Endothelial cell of umbilical vein (primary cell): Measurements from ENCODE around the gene CHRNB1. TPM values are rescaled to one million over a fixed set of nuclear protein-coding genes. Genes with fewer than 3 reads are reported as not detected.

Experiments used
- BruUV-seq: library from RNA; stranded (reverse); fragments of 400-500 nt; replicated peaks from 2 replicates; lab custom pipeline; 2021; lab: Mats Ljungman, UMichigan
- CTCF ChIA-PET: fragments of 300-600, 350-600 bp; sonication (Branson Sonifier 250); formaldehyde crosslinking; loops from one replicate; lab custom pipeline; 2021; ENCODE audit warnings: antibody characterized with exemption, inconsistent platforms; lab: Charles Lee
- POLR2A ChIA-PET: fragments of 300-600, 350-600 bp; sonication (Branson Sonifier 250); formaldehyde crosslinking; loops from one replicate; lab custom pipeline; 2021; ENCODE audit warnings: antibody characterized with exemption, inconsistent platforms; lab: Charles Lee
- DNase-seq: peaks from one replicate; pipeline ENCODE4 v3.0.0-alpha.2; 2011; ENCODE audit warnings: low read depth, low spot score
- FAIRE-seq: peaks from 2 replicates; lab custom pipeline; 2011; peaks lifted over from hg19 to GRCh38; lab: Jason Lieb, UNC
- H2AFZ ChIP-seq: 2 replicates; pipeline ENCODE4 v1.6.0; 2012; ENCODE audit warnings: low read depth, low read length, control low read depth, inconsistent platforms
- H3K27ac ChIP-seq: 2 replicates; pipeline ENCODE4 v1.5.1; 2011; ENCODE audit warnings: low read depth, mild to moderate bottlenecking, control low read depth, low read length, moderate library complexity; ENCODE audit not compliant: insufficient read depth
- H3K27me3 ChIP-seq, 2 experiments: 2 replicates each; pipeline versions ENCODE4 v1.6.0 to v1.6.1; 2011; ENCODE audit warnings: low read length in 2 of 2, mixed read lengths in 1 of 2; ENCODE audit not compliant: control insufficient read depth in 2 of 2, insufficient read depth in 2 of 2
- H3K36me3 ChIP-seq, 2 experiments: 2 replicates in 1 of 2; 3 replicates in 1 of 2; pipeline ENCODE4 v1.5.1; 2011; ENCODE audit warnings: low read length in 2 of 2, mild to moderate bottlenecking in 1 of 2, moderate library complexity in 1 of 2; ENCODE audit not compliant: control insufficient read depth in 2 of 2, insufficient read depth in 2 of 2; ENCODE audit errors: extremely low read depth in 1 of 2
- H3K4me1 ChIP-seq: 3 replicates; pipeline ENCODE4 v1.5.1; 2011; ENCODE audit warnings: mild to moderate bottlenecking, low read length; ENCODE audit not compliant: control insufficient read depth, insufficient read depth; ENCODE audit errors: extremely low read depth
- H3K4me2 ChIP-seq: 2 replicates; pipeline ENCODE4 v1.6.1; 2011; ENCODE audit warnings: low read length, control low read depth, mixed read lengths; ENCODE audit not compliant: insufficient read depth
- H3K4me3 ChIP-seq, 3 experiments: fragments of 200-600 bp in 1 of 3; sonication (generic), shearing (Covaris generic) in 1 of 3; replicated peaks in 1 of 3; 2 replicates each; pipeline ENCODE4 v1.5.1; 2011 to 2016; ENCODE audit warnings: control low read depth in 3 of 3, low read length in 3 of 3, mild to moderate bottlenecking in 2 of 3, inconsistent platforms in 1 of 3, low read depth in 1 of 3, moderate library complexity in 1 of 3; ENCODE audit not compliant: insufficient read depth in 1 of 3
- H3K79me2 ChIP-seq: 2 replicates; pipeline ENCODE4 v1.6.0; 2012; ENCODE audit warnings: low read length, inconsistent platforms; ENCODE audit not compliant: control insufficient read depth, insufficient read depth
- H3K9ac ChIP-seq: replicated peaks from 2 replicates; pipeline ENCODE3; 2011; ENCODE audit warnings: low read length, control low read depth; ENCODE audit not compliant: insufficient read depth; ENCODE audit errors: extremely low read depth
- H3K9me1 ChIP-seq: replicated peaks from 3 replicates; pipeline ENCODE4 v1.6.0; 2011; ENCODE audit warnings: mild to moderate bottlenecking, low read length; ENCODE audit not compliant: control insufficient read depth, insufficient read depth; ENCODE audit errors: extremely low read depth
- H3K9me3 ChIP-seq: replicated peaks from 2 replicates; pipeline ENCODE4 v1.5.1; 2012; ENCODE audit warnings: low read length, inconsistent platforms; ENCODE audit not compliant: control insufficient read depth, insufficient read depth
- H4K20me1 ChIP-seq: replicated peaks from 2 replicates; pipeline ENCODE3; 2011; ENCODE audit warnings: mild to moderate bottlenecking, low read length; ENCODE audit not compliant: control insufficient read depth, insufficient read depth; ENCODE audit errors: extremely low read depth
- CTCF ChIP-seq, 2 donors: IDR thresholded peaks; 1 replicate in 1 of 2; 2 replicates in 1 of 2; pipeline ENCODE4 v1.5.1; 2011; ENCODE audit warnings: low read length in 2 of 2, mild to moderate bottlenecking in 2 of 2, moderate library complexity in 2 of 2, control low read depth in 1 of 2, inconsistent platforms in 1 of 2, low read depth in 1 of 2; ENCODE audit not compliant: insufficient read depth in 1 of 2; ENCODE audit errors: extremely low read depth in 1 of 2
- EZH2 ChIP-seq: IDR thresholded peaks from 2 replicates; pipeline ENCODE4 v1.6.1; 2012; ENCODE audit warnings: borderline replicate concordance, low read depth, mild to moderate bottlenecking, moderate library complexity, low read length, inconsistent platforms; ENCODE audit not compliant: severe bottlenecking
- FOS ChIP-seq: IDR thresholded peaks from 2 replicates; pipeline ENCODE4 v1.6.1; 2011; ENCODE audit warnings: mild to moderate bottlenecking, low read length, moderate library complexity, borderline replicate concordance; ENCODE audit not compliant: insufficient read depth
- GATA2 ChIP-seq: IDR thresholded peaks from 2 replicates; pipeline ENCODE4 v1.7.0; 2011; ENCODE audit warnings: low read depth, mild to moderate bottlenecking, moderate library complexity, mixed read lengths, low read length; ENCODE audit not compliant: insufficient read length, insufficient read depth
- JUN ChIP-seq: IDR thresholded peaks from 2 replicates; pipeline ENCODE4 v1.6.1; 2011; ENCODE audit warnings: borderline replicate concordance, low read depth; ENCODE audit not compliant: insufficient read length, insufficient read depth
- MAX ChIP-seq: IDR thresholded peaks from 2 replicates; pipeline ENCODE4 v1.6.1; 2011; ENCODE audit not compliant: insufficient read depth, insufficient read length
- MYC ChIP-seq: IDR thresholded peaks from one replicate; pipeline ENCODE4 v1.6.1; 2011; ENCODE audit warnings: mild to moderate bottlenecking, low read depth, low read length
- POLR2A ChIP-seq: IDR thresholded peaks from 2 replicates; pipeline ENCODE4 v1.6.1; 2012; ENCODE audit warnings: low read depth, mild to moderate bottlenecking, control low read depth, low read length
- POLR2AphosphoS5 ChIP-seq: IDR thresholded peaks from 2 replicates; pipeline ENCODE4 v1.6.1; 2012; ENCODE audit warnings: low read depth, mild to moderate bottlenecking, control low read depth, low read length, moderate library complexity; ENCODE audit not compliant: insufficient read depth
- dilution Hi-C: fragments of 300-500 bp; cut with MboI; formaldehyde crosslinking; loops from one replicate; pipeline ENCODE4 v1.15.0; 2019; ENCODE audit warnings: low sequenced_read_pairs; ENCODE audit not compliant: extremely low pct_ligation_motif_present
- intact Hi-C: fragments of 100-400 bp; cut with micrococcal nuclease; formaldehyde crosslinking; loops from one replicate; pipeline ENCODE4 v1.10.0; 2022
- polyA plus RNA-seq, 4 experiments: library from polyadenylated mRNA; depleted of rRNA in 3 of 4; stranded (reverse) in 3 of 4; unstranded in 1 of 4; fragments of >200 nt; gene quantifications; 2 replicates each; pipeline versions ENCODE4 v1.2.1 to v1.2.3, GENCODE V29; 2011 to 2012; ENCODE audit warnings: missing spikeins in 1 of 4
- total RNA-seq: library from RNA; stranded (reverse); gene quantifications from 2 replicates; pipeline ENCODE4 v1.2.3, GENCODE V29; 2021

Gene CHRNB1
- total and polyA plus RNA-seq, 2 donors (not counting 3 experiments of a cell fraction or from before 2014, with no cell fraction given), result 5.6 to 9.3 TPM

DNA sequence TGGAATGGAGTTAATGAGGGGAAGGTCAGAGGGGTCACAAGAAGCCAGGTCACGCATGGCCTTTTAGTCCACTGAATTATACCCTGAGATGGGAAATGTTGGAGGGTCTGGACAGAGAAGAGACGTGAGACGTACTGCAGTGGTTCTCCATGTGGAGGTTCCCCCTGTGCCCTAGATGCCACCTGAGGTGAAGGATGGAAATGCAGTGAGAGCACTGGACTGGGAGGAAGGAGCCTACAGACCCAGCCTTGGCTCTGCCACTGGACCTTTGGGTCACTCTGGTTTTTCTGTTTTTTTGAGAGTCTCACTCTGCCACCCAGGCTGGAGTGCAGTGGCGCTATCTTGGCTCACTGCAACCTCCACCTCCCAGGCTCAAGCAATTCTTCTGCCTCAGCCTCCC is 48.7 kb upstream of the CHRNB1 start:
- Histone ChIP-seq H3K4me1 (peaks cover 15% of the 10 kb centered on the region), H4K20me1 (no peaks in the 10 kb centered on the region), H3K9me1 (no peaks in the 10 kb centered on the region), H3K4me2 (no peak overlapping the region), H2AFZ (no peak overlapping the region), H3K36me3 (no peaks in the 10 kb centered on the region), H3K27ac (no peak overlapping the region), H3K79me2 (no peaks in the 10 kb centered on the region), H3K27me3 (no peaks in the 10 kb centered on the region), H3K9ac (no peak overlapping the region), H3K9me3 (no peaks in the 10 kb centered on the region), H3K4me3 (no peak overlapping the region)
- intact Hi-C loops (no loop called here), dilution Hi-C loops (no loop called here)
- ChIA-PET POLR2A (no interaction called here), CTCF (no interaction called here)
- no peak for TF ChIP-seq POLR2AphosphoS5
- TF ChIP-seq FOS, result no peak
- no peak for TF ChIP-seq JUN
- TF ChIP-seq CTCF (IDR thresholded peaks at IDR 0.05; ENCODE audit: extremely low read depth in 1 of 2, insufficient read depth in 1 of 2, low read depth in 1 of 2, low read length in 2 of 2), result no peak
- no peak for DNase-seq
- BruUV-seq, result no TSS peak
- FAIRE-seq, result no peak

GRCh38 chr17:7398612-7399011 is 46.2 kb upstream of the CHRNB1 start:
- H3K4me1 ChIP-seq, result peaks cover 12% of the 10 kb centered on the region
- H3K9ac ChIP-seq, result no peak overlapping the region
- no peaks in the 10 kb centered on the region for H3K9me1 ChIP-seq
- peaks cover 2% of the 10 kb centered on the region for H3K79me2 ChIP-seq
- FAIRE-seq (no peak), DNase-seq (no peak)
- intact Hi-C loops, result no loop called here
- no peak overlapping the region for H3K4me2 ChIP-seq
- no peak for TF ChIP-seq FOS
- TF ChIP-seq CTCF (IDR thresholded peaks at IDR 0.05; ENCODE audit: extremely low read depth in 1 of 2, insufficient read depth in 1 of 2, low read depth in 1 of 2, low read length in 2 of 2), result no peak
- TF ChIP-seq GATA2, result no peak
- TF ChIP-seq MAX, result no peak
- no peak for TF ChIP-seq EZH2
- TF ChIP-seq MYC, result no peak
- TF ChIP-seq POLR2A, result no peak
- TF ChIP-seq JUN, result no peak
- TF ChIP-seq POLR2AphosphoS5, result no peak
- no peak overlapping the region for H3K4me3 ChIP-seq
- H3K27ac ChIP-seq, result no peak overlapping the region
- H2AFZ ChIP-seq, result no peak overlapping the region
- dilution Hi-C loops, result no loop called here
- H3K9me3 ChIP-seq, result no peaks in the 10 kb centered on the region
- CTCF ChIA-PET, result interaction anchor here (1.2 to 1.3 kb wide), 2 partner anchors 24 to 38 kb away, joined by 3 to 4 read pairs; no protein-coding TSS in a partner anchor
- POLR2A ChIA-PET, result interaction anchor here (0.6 kb wide), 1 partner anchor 135 kb away, joined by 3 read pairs; no protein-coding TSS in a partner anchor
- no peaks in the 10 kb centered on the region for H3K27me3 ChIP-seq
- BruUV-seq, result no TSS peak
- H4K20me1 ChIP-seq, result no peaks in the 10 kb centered on the region
- H3K36me3 ChIP-seq, result no peaks in the 10 kb centered on the region
